ENCODE data around the gene EBLN2. TPM values are rescaled to one million over a fixed set of nuclear protein-coding genes. Genes with fewer than 3 reads are reported as not detected.

Gene EBLN2
- total and polyA plus RNA-seq, 2 donors (not counting 3 experiments of a cell fraction or from before 2014, with no cell fraction given), result 2.5 to 7.3 TPM

DNA sequence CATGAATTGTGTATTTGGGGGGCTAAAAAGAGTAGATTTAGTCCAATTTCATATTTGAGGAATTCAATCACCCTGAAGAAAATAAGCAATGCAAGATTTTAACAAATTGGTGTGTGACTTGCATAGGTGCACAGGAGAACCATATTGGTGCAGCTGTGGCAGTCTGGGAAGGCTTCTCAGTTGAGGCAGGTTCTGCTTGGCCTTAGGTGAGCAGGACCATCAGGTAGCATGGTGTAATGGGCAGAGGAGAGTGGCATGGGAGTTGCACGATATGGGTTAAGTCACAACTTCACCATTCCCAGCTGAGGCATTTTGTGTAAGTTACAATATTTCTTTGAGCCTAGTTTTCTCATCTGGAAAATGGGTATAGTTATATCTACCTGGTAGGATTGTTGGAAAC, 10.5 kb downstream of the EBLN2 start:
- H3K9me3 ChIP-seq (replicated peaks; ENCODE audit: control insufficient read depth, insufficient read depth, low read length), result no peaks in the 10 kb centered on the region
- H3K4me2 ChIP-seq (ENCODE audit: insufficient read depth, low read length), result no peak overlapping the region
- CTCF ChIA-PET, result no interaction called here
- no peak overlapping the region for H3K27ac ChIP-seq (ENCODE audit: insufficient read depth, low read depth, low read length)
- no peaks in the 10 kb centered on the region for H3K27me3 ChIP-seq (ENCODE audit: control insufficient read depth in 2 of 2, insufficient read depth in 2 of 2, low read length in 2 of 2)
- POLR2A ChIA-PET, result no interaction called here
- no peaks in the 10 kb centered on the region for H3K4me1 ChIP-seq (ENCODE audit: control insufficient read depth, extremely low read depth, insufficient read depth, low read length)
- no peak for FAIRE-seq
- no peaks in the 10 kb centered on the region for H3K79me2 ChIP-seq (ENCODE audit: control insufficient read depth, insufficient read depth, low read length)
- no peaks in the 10 kb centered on the region for H3K9me1 ChIP-seq (replicated peaks; ENCODE audit: control insufficient read depth, extremely low read depth, insufficient read depth, low read length)
- no TSS peak for BruUV-seq (replicated peaks)
- no peak for DNase-seq (ENCODE audit: low read depth, low spot score)
- H2AFZ ChIP-seq (ENCODE audit: low read depth, low read length), result no peak overlapping the region
- TF ChIP-seq JUN (IDR thresholded peaks at IDR 0.05; ENCODE audit: borderline replicate concordance, insufficient read depth, insufficient read length, low read depth) (no peak), FOS (IDR thresholded peaks at IDR 0.05; ENCODE audit: borderline replicate concordance, insufficient read depth, low read length) (no peak), POLR2A (IDR thresholded peaks at IDR 0.05; ENCODE audit: low read depth, low read length) (no peak), POLR2AphosphoS5 (IDR thresholded peaks at IDR 0.05; ENCODE audit: insufficient read depth, low read depth, low read length) (no peak), MYC (IDR thresholded peaks at IDR 0.05; ENCODE audit: low read depth, low read length) (no peak), EZH2 (IDR thresholded peaks at IDR 0.05; ENCODE audit: borderline replicate concordance, low read depth, low read length, severe bottlenecking) (no peak), GATA2 (IDR thresholded peaks at IDR 0.05; ENCODE audit: insufficient read depth, insufficient read length, low read depth, low read length) (no peak)
- TF ChIP-seq, protein P1, sequence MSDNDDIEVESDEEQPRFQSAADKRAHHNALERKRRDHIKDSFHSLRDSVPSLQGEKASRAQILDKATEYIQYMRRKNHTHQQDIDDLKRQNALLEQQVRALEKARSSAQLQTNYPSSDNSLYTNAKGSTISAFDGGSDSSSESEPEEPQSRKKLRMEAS (IDR thresholded peaks at IDR 0.05; ENCODE audit: insufficient read depth, insufficient read length), result no peak
- TF ChIP-seq, protein P2, sequence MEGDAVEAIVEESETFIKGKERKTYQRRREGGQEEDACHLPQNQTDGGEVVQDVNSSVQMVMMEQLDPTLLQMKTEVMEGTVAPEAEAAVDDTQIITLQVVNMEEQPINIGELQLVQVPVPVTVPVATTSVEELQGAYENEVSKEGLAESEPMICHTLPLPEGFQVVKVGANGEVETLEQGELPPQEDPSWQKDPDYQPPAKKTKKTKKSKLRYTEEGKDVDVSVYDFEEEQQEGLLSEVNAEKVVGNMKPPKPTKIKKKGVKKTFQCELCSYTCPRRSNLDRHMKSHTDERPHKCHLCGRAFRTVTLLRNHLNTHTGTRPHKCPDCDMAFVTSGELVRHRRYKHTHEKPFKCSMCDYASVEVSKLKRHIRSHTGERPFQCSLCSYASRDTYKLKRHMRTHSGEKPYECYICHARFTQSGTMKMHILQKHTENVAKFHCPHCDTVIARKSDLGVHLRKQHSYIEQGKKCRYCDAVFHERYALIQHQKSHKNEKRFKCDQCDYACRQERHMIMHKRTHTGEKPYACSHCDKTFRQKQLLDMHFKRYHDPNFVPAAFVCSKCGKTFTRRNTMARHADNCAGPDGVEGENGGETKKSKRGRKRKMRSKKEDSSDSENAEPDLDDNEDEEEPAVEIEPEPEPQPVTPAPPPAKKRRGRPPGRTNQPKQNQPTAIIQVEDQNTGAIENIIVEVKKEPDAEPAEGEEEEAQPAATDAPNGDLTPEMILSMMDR (IDR thresholded peaks at IDR 0.05; ENCODE audit: extremely low read depth in 1 of 2, insufficient read depth in 1 of 2, low read depth in 1 of 2, low read length in 2 of 2), result no peak
- H3K36me3 ChIP-seq (ENCODE audit: control insufficient read depth in 2 of 2, extremely low read depth in 1 of 2, insufficient read depth in 2 of 2, low read length in 2 of 2), result no peaks in the 10 kb centered on the region
- no peak overlapping the region for H3K9ac ChIP-seq (replicated peaks; ENCODE audit: extremely low read depth, insufficient read depth, low read length)
- H4K20me1 ChIP-seq (replicated peaks; ENCODE audit: control insufficient read depth, extremely low read depth, insufficient read depth, low read length), result no peaks in the 10 kb centered on the region
- dilution Hi-C loops (cut with MboI; ENCODE audit: extremely low pct_ligation_motif_present, low sequenced_read_pairs), result no loop called here
- intact Hi-C loops (cut with micrococcal nuclease), result no loop called here
- no peak overlapping the region for H3K4me3 ChIP-seq (replicated peaks in 1 of 3; ENCODE audit: insufficient read depth in 1 of 3, low read depth in 1 of 3, low read length in 3 of 3)
